Stimulated activated CD8-positive, alpha-beta memory T cell treated with anti-CD3 and anti-CD28 coated beads, Interleukin-7, amount 100 ng/mL, for 48 hours (primary cell): ENCODE data around the gene HNRNPU.

Experiments
- DNase-seq, 2 donors: peaks; one replicate each; pipeline ENCODE4 v3.0.0-alpha.2; 2020; ENCODE audit warnings: low read depth in 1 of 2; ENCODE audit errors: extremely low read depth in 1 of 2

The HNRNPU gene

GRCh38 chr1:244810221-244810620 is 54.1 kb downstream of the HNRNPU start:
- DNase-seq, result no peak

GRCh38 chr1:244807138-244807537 is 57.2 kb downstream of the HNRNPU start:
- DNase-seq, result no peak

- DNase-seq, result no peak
Observed at GRCh38 chr1:244804841-244805240, 59.5 kb downstream of the HNRNPU start.

- DNase-seq, result no peak
Observed at GRCh38 chr1:244802556-244803239, 61.6 kb downstream of the HNRNPU start.

GRCh38 chr1:244802041-244802440 is 62.3 kb downstream of the HNRNPU start:
- no peak for DNase-seq

GRCh38 chr1:244801246-244801645 is 63.1 kb downstream of the HNRNPU start:
- DNase-seq, result peak in 1 of 2 donors; percentile 29

GRCh38 chr1:244800821-244801220 is 63.5 kb downstream of the HNRNPU start:
- no peak for DNase-seq
